ENCODE measurements around the gene GNAO1.

The GNAO1 gene

DNA sequence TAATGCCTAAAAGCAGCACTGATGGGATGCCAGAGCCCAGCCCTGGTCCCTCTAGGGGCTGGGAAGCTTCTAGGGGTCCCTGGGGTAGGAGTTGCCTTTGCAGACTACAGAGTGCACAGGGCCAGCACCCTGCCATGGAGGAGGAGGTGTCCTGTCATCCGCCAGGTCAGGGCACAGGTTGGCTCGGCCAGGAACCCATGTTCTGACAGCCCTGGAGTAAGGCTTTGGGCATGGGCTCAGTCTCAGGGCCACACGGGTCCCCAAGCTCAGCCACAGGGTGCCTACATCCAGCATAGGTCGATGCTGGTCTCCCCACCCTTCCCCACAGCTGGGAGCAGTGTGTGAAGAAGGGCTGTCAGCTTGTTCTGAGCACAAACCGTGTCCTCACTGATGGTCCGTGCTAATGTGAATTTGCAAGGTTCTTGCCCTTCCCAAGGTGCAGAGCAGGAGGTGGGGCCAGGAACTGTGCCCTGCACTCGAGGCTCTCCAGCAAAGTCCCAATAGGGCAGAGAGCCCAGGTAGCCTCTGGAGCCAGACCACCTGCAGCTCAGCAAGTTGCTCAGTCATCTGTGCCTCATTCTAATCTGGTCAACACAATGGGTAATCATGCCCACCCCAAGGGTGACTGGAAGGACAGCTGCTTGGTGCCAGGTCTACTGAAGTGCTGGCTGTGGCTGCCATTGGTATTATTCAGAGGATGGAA, 161.2 kb downstream of the GNAO1 start:
- DNase-seq: no peak

DNA sequence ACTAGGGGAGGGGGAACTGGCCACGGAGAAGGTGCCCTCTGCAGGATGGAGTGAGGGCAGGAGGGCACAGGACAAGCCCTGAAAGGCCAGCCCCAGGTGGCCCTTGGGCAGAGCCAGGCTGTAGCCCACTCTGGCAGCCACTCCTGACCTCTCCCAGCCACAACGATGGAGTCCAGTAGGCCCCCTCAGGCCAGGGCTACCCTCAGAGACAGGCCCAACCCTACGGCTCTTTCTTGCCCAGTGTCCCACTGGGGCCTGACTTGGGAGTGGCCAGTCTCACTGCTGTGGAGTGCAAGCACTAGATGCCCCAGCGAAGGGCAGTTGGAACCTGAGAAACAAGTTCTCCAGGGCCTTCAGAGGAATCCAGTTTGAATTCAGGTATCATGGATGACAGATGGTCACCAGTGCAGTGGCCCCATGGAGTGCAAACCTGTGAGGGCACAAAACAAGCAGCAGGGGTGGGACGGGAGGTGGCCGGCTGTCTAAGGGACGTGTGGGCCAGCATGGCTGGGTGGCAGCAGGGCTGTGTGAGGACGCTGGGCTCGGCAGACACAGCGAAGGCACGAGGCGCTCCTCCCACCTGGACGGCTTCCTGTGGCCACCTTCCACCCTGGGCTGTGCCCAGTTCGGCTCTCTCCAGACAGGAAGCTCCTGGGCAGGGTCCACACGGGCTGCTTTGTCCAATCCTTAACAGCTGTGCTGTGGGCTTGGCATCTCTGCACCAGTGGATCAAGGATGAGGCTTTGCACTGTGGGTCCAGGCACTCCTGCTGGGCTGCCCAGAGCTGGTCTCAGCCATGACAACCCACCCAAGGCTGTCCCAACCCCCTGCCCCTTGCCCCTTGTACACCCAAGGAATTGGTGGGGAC, 162.0 kb downstream of the GNAO1 start:
- DNase-seq: no peak

DNA sequence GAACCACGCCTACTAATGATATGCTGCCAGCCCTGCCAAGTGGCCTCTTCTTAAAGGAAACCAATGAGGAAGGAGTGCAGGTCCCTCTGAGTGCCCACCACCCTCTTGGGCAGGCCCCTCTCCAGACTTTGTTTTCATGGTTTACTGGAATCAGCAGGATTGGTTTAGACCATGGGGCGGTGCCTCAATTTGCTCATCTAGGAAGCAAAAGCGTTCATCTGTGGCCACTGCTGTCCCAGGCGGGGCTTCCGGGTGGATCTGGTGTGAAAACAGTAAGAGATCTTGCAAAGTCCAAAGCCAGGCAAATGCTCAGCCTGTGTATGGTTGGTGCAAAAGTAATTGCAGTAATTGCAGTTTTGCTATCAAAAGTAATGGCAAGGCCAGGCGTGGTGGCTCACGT, 162.7 kb downstream of the GNAO1 start:
- DNase-seq: no peak

DNA sequence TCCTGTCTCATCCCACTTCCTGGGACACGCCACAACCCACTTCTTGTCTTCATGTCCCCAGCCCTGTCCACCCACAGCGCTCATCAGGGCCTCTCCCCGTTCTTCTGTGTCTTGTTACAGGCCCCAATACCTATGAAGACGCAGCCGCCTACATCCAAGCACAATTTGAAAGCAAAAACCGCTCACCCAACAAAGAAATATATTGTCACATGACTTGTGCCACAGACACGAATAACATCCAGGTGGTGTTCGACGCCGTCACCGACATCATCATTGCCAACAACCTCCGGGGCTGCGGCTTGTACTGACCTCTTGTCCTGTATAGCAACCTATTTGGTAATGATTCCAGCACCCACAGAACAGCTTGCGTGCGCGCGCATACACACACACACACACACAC, 163.5 kb downstream of the GNAO1 start:
- DNase-seq: no peak

DNA sequence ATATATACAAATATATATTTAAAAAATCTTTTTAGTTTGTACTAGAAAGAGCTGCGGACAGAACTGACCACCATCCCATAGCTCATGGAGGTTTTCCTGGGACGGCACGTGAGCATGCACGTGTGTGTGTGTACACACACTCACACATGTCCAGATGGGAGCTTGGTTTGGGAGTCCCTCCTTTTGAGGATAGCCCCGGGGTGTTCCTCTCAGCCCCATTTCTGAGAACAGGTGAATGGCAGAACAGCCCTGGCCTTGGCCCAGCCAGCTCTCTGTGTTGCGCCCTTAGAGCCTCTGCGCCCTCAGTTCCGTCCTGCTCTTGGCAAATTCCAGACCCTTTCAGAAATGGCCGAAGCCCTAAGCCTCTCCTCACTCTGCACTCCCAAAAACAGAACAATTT, 163.9 kb downstream of the GNAO1 start:
- no peak for DNase-seq

DNA sequence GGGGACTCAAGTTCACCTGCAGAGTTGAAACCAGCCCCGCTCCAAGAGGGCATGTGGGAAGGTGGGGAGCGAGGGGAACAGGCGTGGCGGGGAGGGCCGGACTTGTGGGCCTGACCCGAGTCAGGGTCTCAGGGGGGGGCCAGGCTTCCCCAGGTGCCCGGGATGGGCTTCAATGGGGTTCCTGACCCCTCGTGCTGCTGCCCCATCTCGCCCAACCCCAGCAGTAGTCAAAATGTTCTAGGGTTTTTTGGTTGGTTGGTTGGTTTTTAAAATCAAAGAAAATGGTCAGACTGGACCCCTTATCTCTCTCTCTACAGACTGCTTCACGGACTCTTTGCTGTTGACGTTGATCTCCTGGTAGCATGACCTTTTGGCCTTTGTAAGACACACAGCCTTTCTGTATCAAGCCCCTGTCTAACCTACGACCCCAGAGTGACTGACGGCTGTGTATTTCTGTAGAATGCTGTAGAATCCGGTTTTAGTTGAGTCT, 164.5 kb downstream of the GNAO1 start:
- DNase-seq: no peak

DNA sequence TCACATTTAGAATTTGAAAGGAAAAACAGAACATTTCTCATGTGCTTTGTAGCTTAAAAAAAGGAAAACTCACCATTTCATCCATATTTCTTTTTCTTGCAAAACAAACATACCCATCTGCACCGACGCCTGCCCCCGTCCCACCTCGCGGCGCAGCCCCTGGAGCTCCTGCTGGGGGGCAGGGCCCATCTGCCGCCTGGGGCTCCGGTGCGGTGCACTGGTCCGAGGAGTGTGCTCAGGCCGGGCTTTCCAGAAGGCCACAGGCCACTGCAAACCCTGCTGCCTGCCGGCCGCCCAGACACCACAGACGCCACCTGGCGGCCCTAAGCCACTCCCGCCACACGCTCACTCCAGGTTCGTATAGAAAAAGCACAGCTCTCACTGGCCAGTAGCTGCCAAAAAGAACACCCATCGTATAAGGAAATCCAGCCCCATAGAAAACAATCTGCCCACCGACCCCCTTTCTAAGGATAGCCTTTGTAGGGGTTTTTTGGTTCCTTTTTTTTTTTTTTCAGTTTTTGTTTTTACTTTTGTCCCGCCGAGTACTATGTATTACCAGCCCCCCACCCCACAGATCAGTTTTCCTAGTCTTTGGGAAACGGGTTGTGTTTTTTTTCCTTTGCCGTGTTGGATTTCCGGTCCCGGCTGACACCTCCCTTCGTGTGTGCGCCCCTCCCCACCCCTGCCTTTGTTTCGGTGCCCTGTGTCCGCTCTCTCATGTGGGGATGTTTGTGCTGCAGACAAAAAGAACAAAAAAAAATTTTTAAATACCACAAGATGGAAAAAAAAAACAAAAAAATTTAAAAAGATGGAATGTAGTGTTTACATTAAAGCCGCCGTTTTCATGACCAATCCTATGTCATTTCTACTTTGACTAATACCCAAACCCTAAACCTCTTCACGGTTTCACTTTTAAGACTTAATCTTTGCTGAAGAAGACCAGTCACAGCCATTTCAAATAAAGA, 165.3 kb downstream of the GNAO1 start:
- DNase-seq: peak; percentile 59

DNA sequence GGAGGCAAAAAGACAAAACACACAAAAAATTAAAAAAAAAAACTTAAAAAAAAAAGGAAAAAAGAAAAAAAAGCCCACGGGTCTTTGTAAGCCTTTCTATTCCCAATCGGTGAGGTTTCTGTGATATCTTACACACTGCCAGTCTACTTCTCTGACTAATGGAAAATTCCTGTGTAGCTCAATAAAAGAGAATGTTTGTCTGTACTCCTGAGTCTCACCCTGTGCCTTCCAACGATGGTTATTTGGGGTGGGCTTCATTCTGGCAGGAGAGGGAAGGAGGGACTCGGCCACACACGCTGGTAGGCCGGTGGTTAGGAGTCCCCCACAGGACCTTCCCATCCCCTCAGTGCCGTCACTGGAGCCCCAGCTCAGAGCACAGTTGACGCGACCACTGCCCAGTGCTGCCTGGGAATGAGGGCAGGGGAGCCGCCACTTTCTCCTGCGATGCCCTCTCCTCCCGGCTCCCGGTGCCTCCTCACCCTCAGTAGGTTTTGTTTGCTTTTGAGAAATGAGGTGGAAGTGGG, 166.0 kb downstream of the GNAO1 start:
- no peak for DNase-seq

DNA sequence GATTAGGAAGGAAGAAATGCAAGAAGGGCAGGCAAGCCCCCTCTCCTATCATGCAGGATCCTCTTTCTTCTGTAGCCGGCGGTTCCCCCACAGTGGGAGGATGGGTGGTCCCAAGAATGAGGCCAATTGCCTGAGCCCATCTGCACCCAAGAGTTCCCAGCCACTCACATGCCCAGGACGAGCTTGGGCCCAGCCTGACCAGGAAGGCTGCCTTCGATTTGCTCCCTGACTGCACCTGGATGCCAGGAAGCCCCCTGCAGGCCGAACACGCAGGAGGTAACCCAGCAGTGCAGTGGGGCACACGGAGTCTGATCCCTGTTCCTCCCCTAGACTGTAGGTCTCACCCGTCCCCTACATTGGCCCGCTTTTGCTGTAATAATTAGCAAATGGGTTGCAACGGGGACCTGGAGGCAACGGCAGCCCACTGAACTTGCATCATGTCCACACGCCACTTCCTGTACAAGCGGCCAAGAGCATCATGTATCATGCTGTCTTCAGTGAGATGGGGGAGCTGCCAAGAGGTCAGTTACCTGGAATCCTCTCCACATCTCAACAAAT, 166.6 kb downstream of the GNAO1 start:
- DNase-seq: no peak

DNA sequence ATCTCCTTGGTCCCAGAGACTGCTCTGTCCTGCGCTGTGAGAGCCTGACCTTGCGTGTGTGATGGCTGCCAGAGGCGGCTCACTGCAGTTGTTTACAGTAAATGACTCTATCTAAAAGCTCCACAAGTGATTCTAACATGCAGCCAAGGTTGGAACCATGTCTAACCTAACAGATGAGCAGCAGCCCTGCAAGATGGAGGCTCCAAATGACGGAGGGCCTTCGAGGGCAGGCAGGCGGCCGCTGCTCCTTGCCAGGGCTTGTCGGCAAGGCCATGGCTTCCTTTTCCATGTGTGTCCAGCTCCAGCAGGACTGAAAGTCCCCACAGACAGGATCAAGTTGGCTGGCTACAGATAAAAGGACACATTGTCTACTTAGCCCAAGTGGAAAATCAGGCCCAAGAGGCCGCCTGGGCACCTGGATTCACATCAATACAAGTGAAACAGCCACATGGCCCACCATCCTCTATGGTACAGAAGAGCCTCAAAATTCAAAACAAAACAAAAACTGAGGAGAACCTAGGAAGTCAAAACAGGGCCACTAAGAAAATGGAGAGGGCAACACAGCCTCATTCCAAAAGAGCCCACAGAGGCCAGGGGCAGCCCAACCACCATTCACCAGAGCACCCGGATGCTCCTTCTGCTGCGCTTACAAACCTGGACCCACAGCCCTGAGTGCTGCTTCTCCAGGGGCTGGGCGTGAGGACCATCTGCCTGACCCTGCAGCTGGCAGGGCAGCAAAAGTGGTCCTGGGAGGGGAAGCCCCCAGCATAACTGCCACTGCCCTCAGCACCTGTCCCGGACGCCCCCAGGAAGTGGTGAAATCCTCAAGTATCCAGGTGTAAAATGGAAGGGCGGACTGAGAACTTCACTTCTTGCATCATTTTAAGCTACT, 169.1 kb downstream of the GNAO1 start:
- DNase-seq: no peak

DNA sequence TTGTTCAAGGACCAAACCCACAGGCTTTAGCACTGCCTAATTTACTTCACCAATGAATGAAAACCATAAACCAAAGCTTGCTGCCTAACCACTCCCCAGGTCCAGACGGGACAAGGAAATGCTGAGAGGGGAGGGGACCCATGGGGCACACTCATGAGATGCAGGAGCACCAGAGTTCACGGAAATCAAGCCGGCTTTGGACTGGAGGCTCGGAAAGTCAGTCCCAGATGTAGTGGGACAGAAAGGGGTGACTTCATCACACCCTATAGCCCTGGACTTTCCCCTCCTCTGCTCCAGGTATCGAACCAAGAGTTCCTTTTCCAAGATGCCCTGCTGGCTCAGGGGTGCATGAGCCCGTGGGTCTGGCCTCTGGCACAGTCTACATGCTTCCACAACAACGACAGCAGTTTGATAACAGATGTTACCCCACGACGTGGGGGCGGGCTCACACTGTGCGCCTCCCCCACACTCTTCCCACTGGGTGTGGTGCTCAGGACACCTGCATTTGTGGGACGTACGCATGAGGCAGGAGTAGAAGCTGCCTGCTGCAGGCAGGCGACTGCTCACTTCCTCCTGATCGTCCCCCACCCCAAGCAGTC, 170.9 kb downstream of the GNAO1 start:
- DNase-seq: no peak

DNA sequence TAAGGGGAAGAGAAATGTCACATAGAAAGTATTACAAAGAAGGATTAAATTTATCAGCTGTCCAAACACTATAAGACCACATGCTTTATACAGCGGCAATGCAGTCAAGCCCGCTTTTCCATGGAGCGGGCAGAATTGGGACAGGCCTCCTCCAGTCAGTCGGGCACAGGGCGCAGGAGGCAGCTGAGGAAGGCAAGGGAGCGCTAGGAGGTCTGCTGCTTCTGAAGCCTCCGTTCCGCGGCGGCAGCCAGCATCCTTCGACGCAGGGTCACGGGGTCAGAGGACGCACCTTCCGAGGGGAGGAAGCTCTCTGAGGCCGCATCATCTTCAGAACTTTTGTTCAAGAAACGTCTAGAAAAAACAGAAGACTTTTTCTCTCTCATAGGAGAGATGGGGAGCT, 171.4 kb downstream of the GNAO1 start:
- DNase-seq: no peak

DNA sequence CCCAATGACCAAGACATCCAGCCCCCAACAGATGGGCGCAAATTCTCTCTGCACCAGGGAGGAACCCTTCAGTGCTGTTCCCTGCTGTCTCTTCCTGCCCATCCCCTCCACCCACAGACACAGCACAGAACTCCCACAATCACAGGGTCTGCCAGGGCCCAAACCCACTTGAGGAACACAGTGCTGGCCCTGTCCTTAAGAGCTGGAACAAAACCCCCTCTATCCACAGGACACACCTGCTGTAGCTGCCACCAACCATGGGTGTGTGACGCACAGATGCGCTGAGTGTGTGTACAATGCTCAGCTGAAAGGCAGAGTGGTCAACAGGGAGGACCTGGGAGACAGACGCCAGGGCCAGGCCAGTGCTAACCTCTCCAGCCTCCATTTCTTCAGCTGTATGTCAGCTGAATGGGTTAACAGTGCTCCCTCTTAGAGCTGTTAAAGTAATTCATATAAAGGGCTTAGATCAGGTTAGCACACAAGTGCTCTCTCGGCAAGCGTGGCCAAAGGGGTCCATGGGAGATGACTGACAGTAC, 172.0 kb downstream of the GNAO1 start:
- no peak for DNase-seq

DNA sequence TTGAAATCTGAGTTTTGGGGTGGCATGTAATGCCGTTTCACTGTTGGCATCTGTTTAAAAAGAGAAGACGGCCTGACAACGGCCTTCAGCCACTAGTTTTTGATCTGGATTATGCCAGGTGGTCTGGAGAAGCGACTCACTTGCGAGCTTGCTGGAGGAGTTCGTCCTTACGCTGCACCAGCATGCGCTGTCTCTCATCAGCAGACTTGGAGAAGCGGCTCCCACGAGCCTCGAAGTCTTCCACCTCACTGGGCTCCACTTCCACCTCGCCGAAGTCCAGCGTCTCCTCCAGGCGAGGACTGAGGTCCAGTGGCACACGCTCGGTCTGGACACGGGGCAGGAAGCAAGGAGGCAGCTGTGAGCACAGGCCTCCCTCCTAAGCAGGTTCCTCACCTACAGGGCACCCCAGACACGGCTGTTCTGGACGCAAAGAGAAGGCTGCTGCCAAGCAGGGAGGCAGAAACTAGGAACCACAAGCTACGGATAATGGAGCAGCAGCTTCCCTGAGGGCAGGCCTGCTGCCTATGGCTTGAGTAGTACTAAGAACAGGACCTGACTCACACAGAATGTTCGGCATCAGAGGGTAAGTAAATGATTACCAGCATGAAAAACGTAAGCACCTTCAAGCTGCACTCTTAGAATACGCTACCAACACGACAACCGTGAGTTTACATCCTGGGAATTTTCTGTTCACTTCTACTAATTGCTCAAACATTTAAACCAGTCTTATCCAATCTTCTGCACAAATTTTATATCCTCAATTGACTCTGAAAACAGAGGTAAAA, 172.7 kb downstream of the GNAO1 start:
- no peak for DNase-seq

DNA sequence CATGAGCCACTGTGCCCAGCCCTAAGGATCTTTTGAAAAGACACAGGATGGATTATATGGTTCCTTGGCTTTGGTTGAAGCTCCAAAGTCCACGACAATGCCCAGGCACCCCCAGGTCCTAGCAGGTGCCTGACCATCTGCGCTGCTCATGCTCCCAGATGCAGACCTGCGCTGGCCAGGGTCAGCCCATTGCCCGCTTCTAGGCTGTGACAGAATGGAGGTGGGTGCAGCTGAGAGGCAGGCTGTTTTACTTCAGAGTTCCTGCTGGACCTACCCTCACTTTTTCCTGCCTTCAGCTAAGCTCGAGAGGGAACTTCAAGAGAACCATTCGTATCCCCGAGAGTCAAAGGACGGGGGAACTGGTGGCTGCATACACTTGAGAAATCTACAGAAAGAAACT, 173.6 kb downstream of the GNAO1 start:
- DNase-seq: no peak

DNA sequence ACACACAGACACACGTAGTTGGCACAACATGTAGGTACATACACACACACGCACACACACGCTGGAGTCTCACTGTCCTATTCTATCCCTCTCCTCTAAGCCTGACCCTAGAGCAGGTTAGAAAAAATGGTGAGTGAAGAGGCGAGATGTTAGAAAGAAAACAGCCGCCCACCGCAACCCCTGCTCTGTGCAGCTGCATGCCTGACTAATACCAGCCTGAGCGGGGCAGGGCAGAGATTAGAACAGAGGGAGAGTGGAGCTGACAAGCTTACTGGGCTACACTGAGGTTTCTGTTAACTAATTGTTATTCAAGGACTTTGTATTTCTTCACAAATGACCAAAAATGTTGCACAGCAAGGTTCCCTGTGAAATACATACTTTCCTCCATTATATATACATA, 174.3 kb downstream of the GNAO1 start:
- DNase-seq: no peak

DNA sequence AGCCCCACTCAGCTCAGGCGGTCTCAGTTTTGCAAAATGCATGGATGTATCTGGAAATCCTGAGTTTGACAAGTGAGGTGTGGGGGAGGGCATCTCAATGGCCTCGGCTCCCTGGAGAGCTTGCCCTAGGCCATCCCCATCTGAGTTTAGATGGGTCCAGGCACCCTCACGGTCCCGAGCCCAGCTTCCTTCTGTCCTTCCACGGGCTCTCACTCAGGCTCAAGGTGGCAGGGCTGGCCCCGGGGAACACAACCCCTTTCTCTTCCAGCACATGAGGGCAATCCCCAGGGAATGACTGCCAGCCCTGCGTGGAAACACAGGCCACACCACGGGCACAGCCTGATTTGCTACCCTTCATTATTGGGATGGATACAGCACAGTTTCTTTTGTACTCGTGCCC, 175.7 kb downstream of the GNAO1 start:
- no peak for DNase-seq

DNA sequence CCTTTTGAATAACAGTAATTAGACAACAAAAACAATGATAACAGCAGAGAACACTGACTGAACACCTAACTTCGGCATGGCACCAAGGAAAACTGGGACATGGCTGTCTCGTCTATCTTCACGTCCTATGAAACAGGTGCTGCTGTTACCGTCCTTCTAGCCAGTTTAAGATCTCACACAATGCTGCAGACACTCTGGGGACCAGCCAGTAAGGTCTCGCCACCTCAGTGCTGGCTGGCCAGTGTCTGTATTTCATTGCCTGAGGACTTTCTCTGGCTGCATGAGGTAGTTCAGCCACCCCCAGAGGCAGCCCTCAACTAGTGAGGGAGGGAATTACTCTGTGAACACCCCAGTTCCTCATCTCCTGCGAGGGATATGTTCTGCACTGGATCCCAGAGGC, 176.5 kb downstream of the GNAO1 start:
- no peak for DNase-seq

DNA sequence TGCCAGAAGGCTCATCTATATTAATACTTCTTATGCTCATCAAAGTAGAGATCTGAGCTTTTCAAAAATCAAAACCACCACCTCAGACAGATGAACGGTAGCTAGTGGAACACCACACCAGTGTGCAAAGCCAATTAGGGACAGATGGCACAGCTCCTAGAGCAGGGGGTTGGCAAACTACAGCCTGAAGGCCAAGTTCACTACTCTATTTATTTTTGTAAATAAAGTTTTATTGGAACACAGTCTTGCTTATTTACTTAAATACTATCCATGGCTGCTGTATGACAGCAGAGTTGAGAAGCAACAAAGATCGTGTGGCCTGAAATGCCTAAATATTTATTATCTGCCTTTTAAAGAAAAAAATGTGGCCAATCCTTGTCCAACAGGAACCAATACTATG, 177.3 kb downstream of the GNAO1 start:
- no peak for DNase-seq

DNA sequence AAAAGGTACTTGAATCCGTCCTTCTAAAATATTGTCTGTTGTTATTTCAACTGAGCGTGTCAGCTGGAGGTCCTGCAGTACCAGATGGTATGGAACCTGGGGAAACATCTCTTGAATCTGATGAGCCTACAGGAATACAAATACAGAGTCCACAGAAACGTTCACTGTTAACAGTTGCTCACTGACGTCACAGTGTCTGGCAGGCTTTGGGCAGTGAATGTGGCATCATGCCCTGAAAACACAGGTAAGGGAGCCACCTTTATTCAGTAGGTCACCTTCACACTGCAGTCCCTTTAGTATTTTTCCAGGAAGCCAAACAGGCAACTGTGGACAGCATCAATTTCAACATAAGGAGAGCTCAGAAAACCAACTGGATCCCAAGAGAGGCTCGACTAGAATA, 177.9 kb downstream of the GNAO1 start:
- no peak for DNase-seq

Data from SHP77 treated with DMSO at 0.1 percent for 48 hours (cell line).